Renal cortical epithelial cell (primary cell): ENCODE measurements around the gene EXOG. TPM values are rescaled to one million over a fixed set of nuclear protein-coding genes. Genes with fewer than 3 reads are reported as not detected.

Experiments used
- DNase-seq: peaks from one replicate; pipeline ENCODE4 v3.0.0-alpha.2; 2011; ENCODE audit warnings: low read depth
- total RNA-seq: library from RNA; depleted of rRNA; stranded (reverse); fragments of >200 nt; gene quantifications from 2 replicates; pipeline ENCODE4 v1.2.3, GENCODE V29; 2014

The EXOG gene
- total RNA-seq: 6.9 and 11.4 TPM in 2 replicates

- peak; percentile 70 for DNase-seq
Measured at GRCh38 chr3:38496131-38496910, at the start of gene EXOG. EXOG (plus strand) TSS chr3:38496340; CDS start chr3:38496368, 28 bp downstream.

- DNase-seq: no peak
Measured at GRCh38 chr3:38446812-38447211, 49.3 kb upstream of the EXOG start.

DNA sequence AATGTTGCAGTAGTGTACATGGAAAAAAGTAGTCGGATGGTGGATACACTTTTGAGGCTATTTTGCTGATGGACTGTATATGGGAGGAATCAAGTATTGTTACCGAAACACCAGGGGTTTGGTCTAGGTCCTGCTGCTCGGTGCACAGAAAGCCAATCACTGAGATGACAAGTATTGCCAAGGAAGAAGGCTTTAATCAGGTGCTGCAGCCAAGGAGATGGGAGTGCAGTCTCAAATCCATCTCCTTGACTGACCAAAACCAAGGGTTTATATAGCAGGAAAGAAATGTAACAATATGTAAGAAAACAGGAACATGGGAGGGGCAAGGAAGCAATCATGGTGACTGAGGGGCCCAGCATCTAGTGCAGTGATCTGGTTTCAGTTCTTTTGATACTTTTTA, 45.3 kb upstream of the EXOG start:
- no peak for DNase-seq

DNA sequence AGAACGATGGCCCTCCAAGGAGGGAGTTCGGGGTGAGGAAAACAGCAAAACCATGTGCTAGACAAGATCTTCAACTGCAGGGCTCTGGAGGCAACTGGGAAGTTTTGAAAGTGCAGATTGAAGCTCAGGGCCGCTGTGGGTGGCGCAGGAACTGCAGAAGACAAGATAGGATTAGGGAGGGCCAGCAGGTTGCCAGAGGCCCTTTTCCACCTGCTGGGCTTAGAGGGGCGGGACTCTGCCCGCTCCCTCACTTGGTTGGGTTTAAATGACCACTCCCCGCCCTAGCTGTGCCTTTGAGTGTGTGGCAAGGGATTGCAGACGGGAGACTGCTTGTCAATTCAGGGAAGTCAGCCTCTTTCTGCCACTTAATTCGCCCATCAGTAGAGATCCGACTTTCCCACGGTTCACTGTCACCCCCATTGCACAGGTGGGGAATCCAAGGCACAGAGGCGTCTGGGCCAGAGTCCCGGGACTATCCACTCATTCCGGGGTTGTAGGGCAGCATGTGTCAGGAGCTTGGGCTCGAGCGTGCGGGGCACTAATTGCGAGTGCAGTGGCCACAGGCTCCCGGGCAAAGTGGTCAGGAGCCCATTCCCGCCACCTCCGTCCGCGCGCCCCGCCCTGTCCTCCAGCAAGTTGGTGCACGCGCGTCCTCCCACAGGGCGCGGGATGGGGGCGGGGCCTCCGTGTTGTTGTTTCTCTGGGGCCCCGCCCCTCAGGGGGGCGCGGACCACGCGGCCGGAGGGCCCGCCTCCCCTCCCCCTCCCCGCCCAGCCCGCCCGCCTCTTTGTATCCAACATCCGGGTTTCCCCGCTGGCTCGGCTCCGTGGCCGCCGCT, 42.8 kb upstream of the EXOG start, which contains the start of gene ACVR2B:
Gene ACVR2B, plus strand, starts transcription at position 816 of the 838 bp plus-strand sequence. CDS start 433 bp downstream, outside the sequence.
- peak; percentile 28 for DNase-seq

DNA sequence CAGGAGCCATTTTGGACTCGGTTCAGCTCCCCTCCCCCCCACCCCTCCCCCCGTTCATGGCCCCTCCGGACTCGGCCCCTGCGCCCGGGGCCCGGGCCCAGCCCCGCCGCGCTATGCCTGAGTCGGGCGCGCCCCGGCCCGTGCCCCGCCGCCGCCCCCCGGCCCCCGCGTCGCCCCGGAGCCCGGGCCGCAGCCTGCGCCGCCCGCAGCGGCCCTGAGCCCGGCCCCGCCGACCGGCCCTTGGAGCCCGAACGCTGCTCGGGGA, 42.3 kb upstream of the EXOG start:
- no peak for DNase-seq

DNA sequence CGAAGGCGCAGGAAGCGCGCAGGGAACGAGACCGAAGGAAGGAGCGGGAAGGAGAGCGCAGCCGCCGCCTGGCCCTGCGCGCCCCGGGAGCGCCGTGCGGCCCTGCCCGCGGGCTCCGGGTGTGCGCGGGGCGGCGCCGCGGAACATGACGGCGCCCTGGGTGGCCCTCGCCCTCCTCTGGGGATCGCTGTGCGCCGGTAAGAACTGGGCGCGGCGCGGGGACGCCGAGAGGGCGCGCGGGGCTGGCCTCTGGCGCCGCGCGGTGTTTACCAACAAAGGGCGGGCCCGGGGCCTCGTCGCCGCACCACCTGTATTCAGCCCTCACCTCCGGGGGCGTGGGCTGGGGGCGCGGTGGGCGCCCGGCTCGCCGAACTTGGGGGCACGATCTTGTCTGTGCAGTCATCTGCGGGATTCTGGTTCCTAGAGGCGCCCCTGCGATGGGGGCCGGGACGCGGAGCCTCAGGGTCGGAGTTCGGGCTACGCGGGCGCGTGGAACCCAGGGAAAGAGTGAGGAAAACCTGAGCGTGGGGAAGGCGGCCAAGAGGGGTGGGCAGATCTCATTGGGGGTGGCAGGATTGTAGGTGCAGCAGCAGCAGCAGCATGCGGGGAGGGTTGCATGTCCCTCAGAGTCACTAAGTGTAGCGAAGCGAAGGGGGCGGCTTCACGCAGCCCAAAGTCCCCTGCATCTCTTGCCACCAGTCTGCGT, 41.8 kb upstream of the EXOG start:
- no peak for DNase-seq

GRCh38 chr3:38454884-38455638, 41.1 kb upstream of the EXOG start:
- peak; percentile 60 for DNase-seq

DNA sequence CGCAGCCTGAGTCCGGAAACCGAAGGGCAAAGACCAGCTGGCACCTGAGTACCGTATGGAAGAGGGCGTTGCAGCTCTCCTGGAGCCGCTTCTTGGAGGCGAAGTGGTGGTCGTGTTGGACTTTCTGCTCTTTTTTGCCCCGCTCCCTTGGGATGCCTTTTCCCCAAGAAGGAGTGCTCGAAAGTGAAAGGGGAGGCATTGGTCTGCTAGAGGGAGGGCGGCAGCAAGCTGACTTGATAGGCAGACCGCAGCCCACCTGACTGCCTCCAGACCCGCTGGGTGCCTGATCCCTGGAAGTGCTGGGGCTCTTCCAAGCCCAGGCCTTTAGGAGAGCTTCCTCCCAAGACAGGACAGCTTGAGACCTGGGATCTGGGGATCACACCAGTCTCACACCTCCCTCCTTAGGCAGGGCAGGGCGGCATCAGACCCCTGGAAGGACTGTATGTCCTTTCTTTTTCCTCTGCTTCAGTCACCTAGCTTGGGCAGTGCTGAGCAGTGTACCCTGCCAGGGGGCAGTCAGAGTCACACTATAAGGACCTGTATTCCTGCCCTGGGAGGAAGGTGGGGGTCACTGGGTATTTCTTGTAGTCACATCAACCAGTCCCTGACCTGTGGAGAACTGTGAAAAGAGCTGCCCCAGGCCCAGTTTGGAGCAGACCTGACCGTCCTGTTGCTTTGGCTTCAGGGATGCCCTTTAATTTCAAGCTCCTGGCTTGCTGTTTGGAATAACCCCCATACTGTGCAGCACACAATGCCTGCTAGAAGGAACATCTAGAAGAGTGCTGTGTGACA, 40.3 kb upstream of the EXOG start:
- DNase-seq: peak; percentile 48

- DNase-seq: peak; percentile 84
Measured at GRCh38 chr3:38457111-38458003, 38.8 kb upstream of the EXOG start.

- DNase-seq: peak; percentile 79
Measured at GRCh38 chr3:38458796-38459498, 37.2 kb upstream of the EXOG start.

- DNase-seq: peak; percentile 12
Measured at GRCh38 chr3:38459499-38460048, 36.6 kb upstream of the EXOG start.

GRCh38 chr3:38460377-38461270, 35.5 kb upstream of the EXOG start:
- DNase-seq: no peak

DNA sequence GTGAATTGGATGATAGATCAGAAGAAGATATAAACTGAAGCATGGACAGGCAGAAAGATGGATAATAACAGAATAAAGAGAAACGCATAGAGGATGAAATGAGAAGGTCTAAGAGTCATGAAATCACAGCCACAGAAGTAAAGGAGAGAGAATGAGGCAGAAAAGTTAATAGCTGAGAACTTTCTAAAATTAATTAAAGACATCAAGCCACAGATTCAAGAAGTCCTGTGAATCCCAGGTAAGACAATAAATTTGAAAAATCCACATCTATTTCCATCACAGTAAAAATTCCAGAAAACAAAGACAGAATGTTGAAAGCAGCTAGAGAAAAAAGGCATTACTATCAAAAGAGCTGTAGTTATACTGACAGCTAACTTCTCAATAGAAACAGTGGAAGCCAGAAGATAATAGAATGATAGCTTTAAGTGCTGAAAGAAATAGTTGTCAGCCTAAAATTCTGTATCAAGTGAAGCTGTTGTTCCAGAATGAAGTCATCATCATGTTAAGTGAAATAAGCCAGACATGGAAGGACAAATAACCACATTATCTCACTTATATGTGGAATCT, 30.5 kb upstream of the EXOG start:
- DNase-seq: no peak

- no peak for DNase-seq
Measured at GRCh38 chr3:38468765-38469164, 27.4 kb upstream of the EXOG start.

DNA sequence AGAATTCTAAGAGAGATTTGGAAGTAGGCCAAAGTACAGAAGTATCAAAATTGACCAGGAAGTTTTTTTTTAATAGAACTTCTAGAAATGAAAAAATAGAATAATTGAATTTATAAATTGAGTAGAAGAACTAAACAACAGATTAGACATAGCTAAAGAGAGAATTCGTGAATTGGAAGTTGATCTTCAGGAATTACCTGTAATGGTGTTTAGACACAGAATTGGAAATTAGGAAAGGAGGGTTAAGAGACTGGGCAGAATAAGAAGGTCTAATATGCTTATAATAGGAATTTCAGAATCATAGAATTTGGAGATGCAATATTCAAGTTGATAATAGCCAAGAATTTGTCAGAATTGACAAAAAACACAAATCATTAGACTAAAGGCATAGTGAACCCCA, 26.3 kb upstream of the EXOG start:
- no peak for DNase-seq

GRCh38 chr3:38471260-38471857, 24.8 kb upstream of the EXOG start:
- DNase-seq: peak; percentile 64

GRCh38 chr3:38472342-38472741, 23.8 kb upstream of the EXOG start:
- DNase-seq: no peak
